Hematopoietic multipotent progenitor cell treated with erythropoietin and hydrocortisone succinate and interleukin-3 and kit ligand, for 8 days (in vitro differentiated cells): ENCODE data around the gene MAP3K15.
A peak's percentile ranks its signal among the peaks of the same experiment; 100 is the strongest.

Experiments
- DNase-seq: peaks from one replicate; pipeline ENCODE4 v3.0.0-alpha.2; 2015

Gene MAP3K15, protein sequence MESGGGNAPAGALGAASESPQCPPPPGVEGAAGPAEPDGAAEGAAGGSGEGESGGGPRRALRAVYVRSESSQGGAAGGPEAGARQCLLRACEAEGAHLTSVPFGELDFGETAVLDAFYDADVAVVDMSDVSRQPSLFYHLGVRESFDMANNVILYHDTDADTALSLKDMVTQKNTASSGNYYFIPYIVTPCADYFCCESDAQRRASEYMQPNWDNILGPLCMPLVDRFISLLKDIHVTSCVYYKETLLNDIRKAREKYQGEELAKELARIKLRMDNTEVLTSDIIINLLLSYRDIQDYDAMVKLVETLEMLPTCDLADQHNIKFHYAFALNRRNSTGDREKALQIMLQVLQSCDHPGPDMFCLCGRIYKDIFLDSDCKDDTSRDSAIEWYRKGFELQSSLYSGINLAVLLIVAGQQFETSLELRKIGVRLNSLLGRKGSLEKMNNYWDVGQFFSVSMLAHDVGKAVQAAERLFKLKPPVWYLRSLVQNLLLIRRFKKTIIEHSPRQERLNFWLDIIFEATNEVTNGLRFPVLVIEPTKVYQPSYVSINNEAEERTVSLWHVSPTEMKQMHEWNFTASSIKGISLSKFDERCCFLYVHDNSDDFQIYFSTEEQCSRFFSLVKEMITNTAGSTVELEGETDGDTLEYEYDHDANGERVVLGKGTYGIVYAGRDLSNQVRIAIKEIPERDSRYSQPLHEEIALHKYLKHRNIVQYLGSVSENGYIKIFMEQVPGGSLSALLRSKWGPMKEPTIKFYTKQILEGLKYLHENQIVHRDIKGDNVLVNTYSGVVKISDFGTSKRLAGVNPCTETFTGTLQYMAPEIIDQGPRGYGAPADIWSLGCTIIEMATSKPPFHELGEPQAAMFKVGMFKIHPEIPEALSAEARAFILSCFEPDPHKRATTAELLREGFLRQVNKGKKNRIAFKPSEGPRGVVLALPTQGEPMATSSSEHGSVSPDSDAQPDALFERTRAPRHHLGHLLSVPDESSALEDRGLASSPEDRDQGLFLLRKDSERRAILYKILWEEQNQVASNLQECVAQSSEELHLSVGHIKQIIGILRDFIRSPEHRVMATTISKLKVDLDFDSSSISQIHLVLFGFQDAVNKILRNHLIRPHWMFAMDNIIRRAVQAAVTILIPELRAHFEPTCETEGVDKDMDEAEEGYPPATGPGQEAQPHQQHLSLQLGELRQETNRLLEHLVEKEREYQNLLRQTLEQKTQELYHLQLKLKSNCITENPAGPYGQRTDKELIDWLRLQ (N-terminal part only)

GRCh38 chrX:19514791-19515614, at the start of gene MAP3K15:
Gene MAP3K15, minus strand, starts transcription at chrX:19515508. Its CDS starts 247 bp downstream, at chrX:19515261.
- peak; percentile 14 for DNase-seq

DNA sequence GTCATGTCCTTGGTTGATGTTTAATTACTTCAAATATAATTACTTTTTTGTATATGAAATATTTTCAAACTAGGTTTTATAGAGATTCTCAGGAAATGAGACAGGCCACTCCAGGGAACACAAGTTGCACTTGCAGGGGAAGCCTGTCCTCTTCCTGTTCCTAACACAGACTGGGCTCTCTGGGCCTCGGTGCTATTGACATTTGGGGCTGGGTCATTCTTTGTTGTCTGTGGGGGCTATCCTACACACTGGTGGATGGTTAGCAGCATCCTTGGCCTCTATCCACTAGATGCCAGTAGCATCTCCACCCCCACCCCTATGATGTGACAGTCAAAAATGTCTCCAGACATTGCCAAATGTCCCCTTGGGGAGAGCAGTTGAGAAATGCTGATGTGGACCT, 49.3 kb upstream of the MAP3K15 start:
- no peak for DNase-seq

- no peak for DNase-seq
Observed at GRCh38 chrX:19563746-19564145, 48.4 kb upstream of the MAP3K15 start.

GRCh38 chrX:19563327-19563726, 48.0 kb upstream of the MAP3K15 start:
- DNase-seq: no peak

DNA sequence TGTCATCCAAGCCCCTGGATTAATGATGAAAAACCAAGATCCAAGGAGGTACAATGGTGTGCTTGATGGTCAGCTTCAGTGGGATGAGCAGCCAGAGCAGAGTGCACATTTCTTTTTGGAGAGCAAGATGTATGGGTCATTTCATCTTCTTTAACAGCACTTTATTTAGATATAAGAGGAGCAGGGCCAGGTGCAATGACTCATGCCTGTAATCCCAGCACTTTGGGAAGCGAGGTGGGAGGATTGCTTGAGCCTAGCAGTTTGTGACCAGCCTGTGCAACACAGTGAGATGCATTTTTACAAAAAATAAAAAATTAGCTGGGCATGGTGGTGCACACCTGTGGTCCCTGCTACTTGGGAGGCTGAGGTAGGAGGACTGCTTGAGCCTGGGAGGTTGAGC, 45.3 kb upstream of the MAP3K15 start:
- DNase-seq: no peak

DNA sequence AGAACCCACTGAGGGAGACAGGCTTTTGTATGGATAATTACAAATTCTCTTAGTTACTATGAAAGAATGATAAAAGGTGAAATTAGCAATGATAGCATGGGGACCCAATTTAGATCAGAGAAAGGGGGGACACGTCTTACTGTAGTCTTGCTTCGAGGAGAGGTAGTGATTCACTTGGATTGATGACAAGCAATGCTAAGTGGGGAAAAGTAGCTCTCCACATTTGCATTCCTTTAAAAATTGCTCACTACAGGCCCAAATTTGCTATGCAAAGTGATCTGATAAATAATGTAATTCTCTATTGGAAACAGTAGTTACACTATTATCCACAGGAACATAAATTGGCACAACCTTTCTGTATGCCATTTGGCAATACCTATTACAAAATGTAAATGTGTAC, 42.5 kb upstream of the MAP3K15 start:
- DNase-seq: no peak

DNA sequence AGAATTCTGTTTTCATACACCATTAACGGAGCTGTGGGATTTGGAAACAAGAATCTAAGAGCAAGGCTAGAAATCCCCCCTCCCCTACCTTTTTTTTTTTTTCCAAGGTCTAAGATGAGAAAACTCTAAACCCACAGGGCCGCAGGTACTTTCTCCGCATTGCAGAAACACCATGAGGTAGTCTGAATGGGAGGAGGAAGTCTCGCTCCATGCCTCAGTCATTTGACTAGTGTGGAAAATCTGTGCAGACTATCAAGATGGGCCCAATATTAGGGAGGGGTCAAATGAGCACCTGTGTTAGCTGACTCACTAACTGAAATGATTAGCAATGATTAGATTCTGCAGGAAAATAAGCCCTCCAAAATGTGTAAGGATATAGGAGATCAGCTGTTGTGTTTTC, 40.9 kb upstream of the MAP3K15 start:
- no peak for DNase-seq

DNA sequence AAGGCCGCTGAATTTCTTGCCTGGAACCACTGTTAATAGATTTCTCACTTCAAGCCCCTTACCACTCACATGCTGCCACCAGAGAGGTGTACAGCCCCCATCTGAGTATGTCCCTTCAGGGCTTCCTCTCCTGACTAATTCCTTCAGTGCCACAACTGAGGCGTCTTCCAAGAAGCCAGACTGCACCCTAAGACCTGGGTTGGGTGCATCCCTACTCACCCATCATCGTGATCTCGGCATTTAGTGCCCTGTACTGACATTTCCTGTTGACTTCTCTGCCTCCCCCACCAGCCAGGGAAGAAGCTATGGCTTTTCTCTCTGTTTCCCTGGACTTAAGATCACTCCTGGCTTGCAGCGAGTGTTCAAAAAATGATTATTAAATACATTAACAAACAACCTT, 40.4 kb upstream of the MAP3K15 start:
- DNase-seq: no peak

DNA sequence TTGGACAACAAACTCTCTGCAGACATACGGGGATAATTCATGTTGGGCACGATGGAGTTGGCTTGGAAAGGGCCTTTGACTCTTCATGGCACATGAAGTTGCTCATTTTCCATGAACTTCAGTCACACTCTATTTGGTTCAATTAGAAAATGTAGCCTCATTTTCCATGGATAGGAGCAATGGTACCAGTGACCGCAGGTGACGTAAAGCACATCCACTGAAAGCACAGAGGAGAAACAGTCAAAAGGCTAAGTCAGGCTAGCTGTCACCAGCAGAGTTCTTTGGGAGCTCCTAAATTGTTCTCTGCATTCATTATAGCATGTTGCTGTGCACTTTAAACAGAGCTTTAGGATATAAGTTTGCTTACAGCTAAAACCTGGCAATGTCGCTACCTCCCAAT, 39.9 kb upstream of the MAP3K15 start:
- no peak for DNase-seq

- no peak for DNase-seq
Observed at GRCh38 chrX:19554786-19555185, 39.5 kb upstream of the MAP3K15 start.

DNA sequence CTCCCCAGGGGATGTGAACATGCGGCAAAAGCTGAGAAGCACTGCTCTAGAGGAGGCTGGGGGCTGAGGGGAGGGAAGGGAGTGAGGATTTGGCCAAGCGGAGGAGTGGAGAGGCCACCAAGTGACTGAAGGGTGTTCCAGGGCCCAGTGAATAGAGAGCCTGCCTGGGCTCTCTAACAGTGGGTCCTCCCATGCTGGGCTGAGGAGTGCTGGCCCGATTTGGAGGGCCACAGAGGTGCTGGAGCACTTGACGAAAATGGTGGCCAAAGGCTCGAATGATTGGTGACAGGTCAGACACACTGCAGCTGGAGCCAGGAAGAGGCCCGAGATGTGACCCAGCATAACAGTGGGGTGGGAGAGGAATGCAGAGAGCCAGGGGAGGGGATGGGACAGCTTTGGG, 37.5 kb upstream of the MAP3K15 start:
- DNase-seq: no peak

- no peak for DNase-seq
Observed at GRCh38 chrX:19549838-19550237, 34.5 kb upstream of the MAP3K15 start.

- no peak for DNase-seq
Observed at GRCh38 chrX:19548934-19549333, 33.6 kb upstream of the MAP3K15 start.

- no peak for DNase-seq
Observed at GRCh38 chrX:19548279-19548678, 33.0 kb upstream of the MAP3K15 start.

- DNase-seq: no peak
Observed at GRCh38 chrX:19545651-19546050, 30.3 kb upstream of the MAP3K15 start.

DNA sequence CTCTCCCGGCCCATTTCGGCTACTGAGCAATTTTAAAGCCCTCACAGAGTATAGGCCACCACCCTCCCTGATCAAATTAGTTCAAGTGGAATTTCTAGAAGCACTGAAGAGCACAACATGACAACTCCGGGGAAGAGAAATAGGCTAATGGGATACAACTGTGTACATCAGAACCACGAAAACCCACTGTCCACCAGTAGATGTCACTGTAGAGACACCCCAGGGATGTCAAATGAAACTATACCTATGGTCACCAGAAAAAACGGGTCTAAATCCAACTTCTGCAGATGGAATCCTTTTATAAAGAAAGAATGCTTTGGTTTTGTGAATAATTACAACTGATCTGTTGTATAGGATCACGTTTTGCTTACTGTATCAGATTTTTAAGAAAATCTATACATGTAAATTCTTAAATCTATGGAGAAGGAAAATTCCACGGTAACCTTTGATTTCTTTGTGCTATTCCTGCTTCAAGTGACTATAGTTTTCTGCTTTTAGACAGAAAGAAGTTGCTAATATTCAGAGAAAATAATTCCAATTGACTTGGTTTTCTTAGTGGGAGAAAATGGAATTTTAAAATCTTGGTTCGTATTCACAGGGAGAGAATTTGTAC, 29.5 kb upstream of the MAP3K15 start:
- peak; percentile 50 for DNase-seq

DNA sequence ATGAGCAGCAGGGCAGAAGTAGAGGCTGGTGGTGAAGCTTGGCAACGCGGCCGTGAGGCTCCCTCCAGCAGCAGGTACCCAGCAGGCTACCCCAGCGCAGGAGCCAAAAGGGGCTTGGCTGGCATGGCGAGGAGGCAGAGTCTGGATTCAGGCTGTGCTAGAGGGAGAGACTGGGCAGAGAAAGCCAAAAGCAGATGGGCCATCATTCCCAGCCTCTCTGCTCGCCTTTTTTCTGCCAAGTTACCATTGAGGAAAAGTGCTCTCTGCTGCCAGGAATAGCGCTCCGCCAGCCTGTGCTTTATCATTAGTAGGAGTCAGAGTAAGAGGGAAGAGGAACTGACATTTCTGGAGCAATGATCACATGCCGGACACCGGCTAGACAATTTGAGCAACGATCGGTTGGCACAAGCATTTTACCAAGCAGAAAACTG, 28.7 kb upstream of the MAP3K15 start:
- DNase-seq: no peak

- no peak for DNase-seq
Observed at GRCh38 chrX:19543020-19543715, 27.9 kb upstream of the MAP3K15 start.

DNA sequence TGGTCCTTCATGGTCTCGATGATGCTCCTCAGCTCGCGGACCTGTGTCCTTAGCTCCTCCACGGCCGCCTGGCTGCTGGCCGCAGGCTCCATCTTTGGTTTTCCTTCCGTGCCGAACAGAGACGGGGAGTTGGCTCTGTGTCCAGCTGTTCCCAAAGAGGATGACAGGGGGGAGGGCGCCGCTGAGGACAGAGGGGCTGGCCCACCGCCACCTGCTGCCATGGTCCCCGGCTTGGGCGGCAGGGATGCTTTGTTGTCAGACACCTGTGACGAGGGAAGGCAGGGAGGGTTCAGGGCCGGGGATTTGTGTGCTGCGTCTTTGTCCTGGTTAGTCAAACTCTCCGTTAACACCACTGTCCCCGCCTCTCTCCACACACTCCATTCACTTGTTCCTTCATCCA, 26.6 kb upstream of the MAP3K15 start:
- no peak for DNase-seq

DNA sequence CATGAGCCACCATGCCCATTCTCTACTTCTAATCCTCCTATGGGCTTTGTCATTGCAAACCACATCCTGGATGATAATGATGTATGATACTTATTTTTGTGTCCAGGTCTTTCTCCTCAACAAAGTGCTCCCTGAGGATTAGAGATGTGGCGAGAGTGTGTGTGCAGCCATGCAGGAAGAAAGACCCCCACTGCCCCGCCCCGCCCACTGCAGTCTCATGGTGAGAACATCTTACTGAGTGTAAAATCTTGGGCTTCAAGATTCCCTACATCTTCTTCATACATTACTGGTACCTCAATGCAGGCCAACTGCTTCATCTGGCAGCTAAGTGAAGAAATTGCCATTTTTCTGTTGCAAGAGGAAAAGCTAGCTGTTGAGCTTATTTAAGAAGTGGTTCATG, 25.9 kb upstream of the MAP3K15 start:
- DNase-seq: no peak

GRCh38 chrX:19540076-19540475, 24.8 kb upstream of the MAP3K15 start:
- no peak for DNase-seq
